Measurements from ENCODE around the gene DNAJC27.

Gene DNAJC27

GRCh38 chr2:24920809-24921441, 50.8 kb downstream of the DNAJC27 start:
- H3K4me3 ChIP-seq (ENCODE audit: low read depth, low read length) = peak overlapping the region; percentile 62
- TF ChIP-seq CTCF (IDR thresholded peaks at IDR 0.05; ENCODE audit: low read depth, low read length) = no peak

GRCh38 chr2:24920098-24920808, 51.5 kb downstream of the DNAJC27 start, which contains the start of gene ADCY3:
TSS of gene ADCY3 (minus strand) at chr2:24920237. CDS start at chr2:24918987, 1,250 bp downstream.
- TF ChIP-seq CTCF (IDR thresholded peaks at IDR 0.05; ENCODE audit: low read depth, low read length) = no peak
- H3K4me3 ChIP-seq (ENCODE audit: low read depth, low read length) = peak within 1 kb of the TSS; percentile 67

- H3K4me3 ChIP-seq (ENCODE audit: low read depth, low read length) = peak overlapping the region; percentile 67
- no peak for TF ChIP-seq CTCF (IDR thresholded peaks at IDR 0.05; ENCODE audit: low read depth, low read length)
These were observed 52.2 kb downstream of the DNAJC27 start for GRCh38 chr2:24919506-24920097.

- TF ChIP-seq CTCF (IDR thresholded peaks at IDR 0.05; ENCODE audit: low read depth, low read length) = no peak
- H3K4me3 ChIP-seq (ENCODE audit: low read depth, low read length) = peak overlapping the region; percentile 67
These were observed 52.7 kb downstream of the DNAJC27 start for GRCh38 chr2:24919037-24919505.

GRCh38 chr2:24918326-24919036, 53.3 kb downstream of the DNAJC27 start:
- H3K4me3 ChIP-seq (ENCODE audit: low read depth, low read length) = peak overlapping the region; percentile 67
- no peak for TF ChIP-seq CTCF (IDR thresholded peaks at IDR 0.05; ENCODE audit: low read depth, low read length)

- no peak overlapping the region for H3K4me3 ChIP-seq (ENCODE audit: low read depth, low read length)
- no peak for TF ChIP-seq CTCF (IDR thresholded peaks at IDR 0.05; ENCODE audit: low read depth, low read length)
These were observed 53.9 kb downstream of the DNAJC27 start for GRCh38 chr2:24917731-24918325.
